Right atrium auricular region (tissue), 2 donors: ENCODE data around the gene MYO1F. TPM values are rescaled to one million over a fixed set of nuclear protein-coding genes. Genes with fewer than 3 reads are reported as not detected.
"Not testable (repeated sequence)": the region's sequence is repeated elsewhere in the genome, so short reads cannot be mapped to it uniquely, and the experiment has no call there.

Experiments
- DNase-seq: peaks from one replicate; pipeline ENCODE4 v3.0.0-alpha.2; 2019; ENCODE audit warnings: low spot score
- H3K27ac ChIP-seq, 2 donors: fragments of 200-600 bp; sonication (generic); 1 replicate in 1 of 2; 2 replicates in 1 of 2; pipeline ENCODE4 v1.5.1; 2016 to 2019
- H3K27me3 ChIP-seq, 2 donors: fragments of 200-600 bp; sonication (generic); one replicate each; pipeline versions ENCODE4 v1.5.1 to v1.6.0; 2017 to 2019
- H3K36me3 ChIP-seq: fragments of 200-600 bp; sonication (generic); one replicate; pipeline ENCODE4 v1.5.1; 2016
- H3K4me1 ChIP-seq, 2 donors: fragments of 200-600 bp; sonication (generic); one replicate each; pipeline versions ENCODE4 v1.5.1 to v1.6.0; 2017 to 2019
- H3K4me3 ChIP-seq, 2 donors: fragments of 200-600 bp; sonication (generic); 1 replicate in 1 of 2; 2 replicates in 1 of 2; pipeline ENCODE4 v1.5.1; 2017 to 2019; ENCODE audit warnings: mild to moderate bottlenecking in 1 of 2, moderate library complexity in 1 of 2
- H3K9me3 ChIP-seq, 2 donors: fragments of 200-600 bp; sonication (generic); one replicate each; pipeline ENCODE4 v1.5.1; 2019
- CTCF ChIP-seq, 2 donors: fragments of 200-600 bp; sonication (generic); IDR thresholded peaks; one replicate each; pipeline ENCODE4 v1.5.1; 2019; ENCODE audit warnings: antibody characterized with exemption in 2 of 2
- total RNA-seq, 2 donors: library from RNA; depleted of rRNA; stranded (reverse); fragments of >200 nt; gene quantifications; one replicate each; pipeline ENCODE4 v1.1.0, GENCODE V29; 2016

MYO1F gene
- total RNA-seq, 2 donors from 2014 or later = 4.4 to 10.8 TPM

- Histone ChIP-seq H3K27ac (no peak overlapping the region), H3K4me3 (no peak overlapping the region)
Observed at GRCh38 chr19:8566855-8567254, 10.4 kb downstream of the MYO1F start.

GRCh38 chr19:8564866-8565265 lies 12.4 kb downstream of the MYO1F start:
- not testable (repeated sequence) for H3K9me3 ChIP-seq, H3K27ac ChIP-seq, H3K27me3 ChIP-seq, H3K4me1 ChIP-seq, H3K4me3 ChIP-seq, DNase-seq, H3K36me3 ChIP-seq

More at GRCh38 chr19:8566855-8567254, 10.4 kb downstream of the MYO1F start:
- Histone ChIP-seq H3K9me3 (no peaks in the 10 kb centered on the region), H3K4me1 (no peaks in the 10 kb centered on the region), H3K27me3 (no peaks in the 10 kb centered on the region), H3K36me3 (no peaks in the 10 kb centered on the region)
- TF ChIP-seq CTCF (IDR thresholded peaks at IDR 0.05) = no peak
- no peak for DNase-seq

GRCh38 chr19:8561075-8561764 lies 16.0 kb downstream of the MYO1F start:
- Histone ChIP-seq H3K27me3 (no peaks in the 10 kb centered on the region), H3K27ac (no peak overlapping the region)
- no peak for TF ChIP-seq CTCF (IDR thresholded peaks at IDR 0.05)

GRCh38 chr19:8558325-8558724 lies 18.9 kb downstream of the MYO1F start:
- no peaks in the 10 kb centered on the region for H3K27me3 ChIP-seq
- H3K36me3 ChIP-seq = no peaks in the 10 kb centered on the region
- H3K9me3 ChIP-seq = no peaks in the 10 kb centered on the region
- TF ChIP-seq CTCF (IDR thresholded peaks at IDR 0.05) = no peak
- DNase-seq = no peak
- H3K4me1 ChIP-seq = no peaks in the 10 kb centered on the region
- H3K27ac ChIP-seq = no peak overlapping the region
- H3K4me3 ChIP-seq = no peak overlapping the region

More at GRCh38 chr19:8561075-8561764, 16.0 kb downstream of the MYO1F start:
- no peaks in the 10 kb centered on the region for H3K4me1 ChIP-seq
- H3K4me3 ChIP-seq = no peak overlapping the region
- H3K9me3 ChIP-seq = no peaks in the 10 kb centered on the region
- DNase-seq = no peak
- no peaks in the 10 kb centered on the region for H3K36me3 ChIP-seq

- no peak for DNase-seq
- H3K9me3 ChIP-seq = no peaks in the 10 kb centered on the region
- no peaks in the 10 kb centered on the region for H3K4me1 ChIP-seq
- no peaks in the 10 kb centered on the region for H3K36me3 ChIP-seq
- no peak for TF ChIP-seq CTCF (IDR thresholded peaks at IDR 0.05)
- no peak overlapping the region for H3K27ac ChIP-seq
- H3K27me3 ChIP-seq = no peaks in the 10 kb centered on the region
- H3K4me3 ChIP-seq = no peak overlapping the region
Observed at GRCh38 chr19:8557642-8558238, 19.5 kb downstream of the MYO1F start.

GRCh38 chr19:8553729-8554128 lies 23.5 kb downstream of the MYO1F start:
- H3K36me3 ChIP-seq, H3K27ac ChIP-seq, H3K4me3 ChIP-seq, H3K4me1 ChIP-seq, H3K9me3 ChIP-seq, DNase-seq, H3K27me3 ChIP-seq: not testable (repeated sequence)

GRCh38 chr19:8552810-8553209 lies 24.4 kb downstream of the MYO1F start:
- Histone ChIP-seq H3K27me3 (no peaks in the 10 kb centered on the region), H3K36me3 (no peaks in the 10 kb centered on the region), H3K4me3 (no peak overlapping the region), H3K27ac (no peak overlapping the region), H3K4me1 (no peaks in the 10 kb centered on the region), H3K9me3 (no peaks in the 10 kb centered on the region)
- no peak for DNase-seq
- TF ChIP-seq CTCF (IDR thresholded peaks at IDR 0.05) = no peak
